Pancreas (tissue), 10 donors: ENCODE data around the gene RIPOR3. TPM values are rescaled to one million over a fixed set of nuclear protein-coding genes. Genes with fewer than 3 reads are reported as not detected.

ENCODE experiments used
- ATAC-seq, 4 donors: fragments of 200-7000 bp; cut with Tn5 transposase; one replicate each; pipeline versions ENCODE4 v1.8.0 to v1.9.1; 2020; ENCODE audit warnings: mild to moderate bottlenecking in 4 of 4, moderate library complexity in 4 of 4
- DNase-seq, 6 donors: peaks; one replicate each; pipeline ENCODE4 v3.0.0-alpha.2; 2020
- FAIRE-seq: peaks from 2 replicates; lab custom pipeline; 2012; peaks lifted over from hg19 to GRCh38; lab: Jason Lieb, UNC
- H3K27ac ChIP-seq, 4 donors: fragments of 200-600 bp; sonication (generic); 1 replicate in 3 of 4; 2 replicates in 1 of 4; pipeline versions ENCODE4 v1.5.0 to v1.8.0; 2020
- H3K27me3 ChIP-seq, 4 donors: fragments of 200-600 bp; one replicate each; pipeline ENCODE4 v1.8.0; 2021
- H3K36me3 ChIP-seq, 3 donors: fragments of 200-600 bp; sonication (generic) in 1 of 3; one replicate each; pipeline versions ENCODE4 v1.5.0 to v1.8.0; 2020 to 2021
- H3K4me1 ChIP-seq, 3 donors: fragments of 200-600 bp; one replicate each; pipeline ENCODE4 v1.8.0; 2021
- H3K4me3 ChIP-seq, 4 donors: fragments of 200-600 bp; sonication (generic) in 2 of 4; one replicate each; pipeline versions ENCODE4 v1.5.0 to v1.8.0; 2020 to 2021
- H3K9me3 ChIP-seq, 4 donors: fragments of 200-600 bp; one replicate each; pipeline ENCODE4 v1.8.0; 2021
- WGBS, 2 donors: extraction: QIAGEN DNeasy Blood & Tissue Kit; methylation state at CpG; one replicate each; pipeline ENCODE4 v1.1.7; 2013; 5-methylcytosine and 5-hydroxymethylcytosine counted together
- intact Hi-C, 3 donors: fragments of 100-400 bp; cut with DNase I; formaldehyde crosslinking; loops; one replicate each; pipeline versions ENCODE4 v1.11.1 to v1.14.2; 2022
- polyA plus RNA-seq, 2 donors: library from polyadenylated mRNA; stranded (reverse); fragments of 200-250 nt; gene quantifications; one replicate each; pipeline ENCODE4 v1.2.3, GENCODE V29; 2013
- total RNA-seq, 6 donors: library from RNA; stranded (reverse); fragmentation: NEBNext Ultra II Directional in 4 of 6; extraction: Animal tissue kit (Norgen Biotek cat#: 25700) in 4 of 6; gene quantifications; one replicate each; pipeline versions ENCODE4 v1.2.1 to v1.2.4, GENCODE V29; 2021 to 2023
- TF ChIP-seq, protein P1 (sequence below), 4 donors: fragments of 200-600 bp; sonication (generic) in 3 of 4; IDR thresholded peaks; one replicate each; pipeline versions ENCODE4 v1.5.0 to v1.8.0; 2021; ENCODE audit warnings: antibody characterized with exemption in 4 of 4
- donor health status: healthy with polysubstance abuse.
- donor health status: DM: no; HTN: no; CAD: no; lungs with moderate emphysema.
- donor health status: DM: no; HTN: no; CAD: no.
- donor health status: control.
- donor health status: control.
- donor health status: Bipolar disorder and iron deficiency.
- donor health status: DM: yes; HTN: yes; CAD: no.
- donor health status: DM: no; HTN: no; CAD: no.
- donor health status: DM: no; HTN: no; CAD: no.
- donor health status: DM: yes; HTN: yes; CAD: no.

RIPOR3 gene
- total and polyA plus RNA-seq, 8 donors: 0.67 to 11.3 (median 2.1) TPM

DNA sequence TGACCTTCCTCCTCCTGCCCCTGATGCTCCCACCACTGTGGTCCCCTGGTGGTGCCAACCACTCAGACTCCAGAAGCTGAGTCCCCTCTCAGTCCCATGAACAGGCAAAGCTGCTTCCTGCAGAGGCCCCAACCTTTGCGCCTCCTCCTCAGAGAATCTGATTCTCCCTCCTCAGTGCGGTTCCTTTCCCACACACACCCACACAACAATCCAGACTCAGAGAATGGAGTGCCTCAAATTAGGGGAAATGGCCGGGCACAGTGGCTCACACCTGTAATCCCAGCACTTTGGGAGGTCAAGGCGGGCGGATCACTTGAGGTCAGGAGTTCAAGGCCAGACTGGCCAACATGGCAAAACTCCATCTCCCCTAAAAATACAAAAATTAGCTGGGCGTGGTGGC lies 23.0 kb downstream of the RIPOR3 start:
- intact Hi-C loops: loop anchor here in 1 of 3 donors (10.0 kb wide), 1 partner anchor 46 kb away; no protein-coding TSS in a partner anchor
- no peak for DNase-seq
- TF ChIP-seq, protein P1, sequence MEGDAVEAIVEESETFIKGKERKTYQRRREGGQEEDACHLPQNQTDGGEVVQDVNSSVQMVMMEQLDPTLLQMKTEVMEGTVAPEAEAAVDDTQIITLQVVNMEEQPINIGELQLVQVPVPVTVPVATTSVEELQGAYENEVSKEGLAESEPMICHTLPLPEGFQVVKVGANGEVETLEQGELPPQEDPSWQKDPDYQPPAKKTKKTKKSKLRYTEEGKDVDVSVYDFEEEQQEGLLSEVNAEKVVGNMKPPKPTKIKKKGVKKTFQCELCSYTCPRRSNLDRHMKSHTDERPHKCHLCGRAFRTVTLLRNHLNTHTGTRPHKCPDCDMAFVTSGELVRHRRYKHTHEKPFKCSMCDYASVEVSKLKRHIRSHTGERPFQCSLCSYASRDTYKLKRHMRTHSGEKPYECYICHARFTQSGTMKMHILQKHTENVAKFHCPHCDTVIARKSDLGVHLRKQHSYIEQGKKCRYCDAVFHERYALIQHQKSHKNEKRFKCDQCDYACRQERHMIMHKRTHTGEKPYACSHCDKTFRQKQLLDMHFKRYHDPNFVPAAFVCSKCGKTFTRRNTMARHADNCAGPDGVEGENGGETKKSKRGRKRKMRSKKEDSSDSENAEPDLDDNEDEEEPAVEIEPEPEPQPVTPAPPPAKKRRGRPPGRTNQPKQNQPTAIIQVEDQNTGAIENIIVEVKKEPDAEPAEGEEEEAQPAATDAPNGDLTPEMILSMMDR (IDR thresholded peaks at IDR 0.05): no peak
- no peak overlapping the region for H3K4me3 ChIP-seq
- H3K9me3 ChIP-seq: no peaks in the 10 kb centered on the region
- H3K36me3 ChIP-seq: no peaks in the 10 kb centered on the region
- H3K27ac ChIP-seq: no peak overlapping the region
- H3K4me1 ChIP-seq: peaks cover 9 to 21% (median 10%) of the 10 kb centered on the region in 3 donors
- 96 to 97% methylated on average over 6 of the region's 6 CpGs for WGBS, 2 donors
- H3K27me3 ChIP-seq: no peaks in the 10 kb centered on the region
- ATAC-seq: no peak
- no peak for FAIRE-seq

DNA sequence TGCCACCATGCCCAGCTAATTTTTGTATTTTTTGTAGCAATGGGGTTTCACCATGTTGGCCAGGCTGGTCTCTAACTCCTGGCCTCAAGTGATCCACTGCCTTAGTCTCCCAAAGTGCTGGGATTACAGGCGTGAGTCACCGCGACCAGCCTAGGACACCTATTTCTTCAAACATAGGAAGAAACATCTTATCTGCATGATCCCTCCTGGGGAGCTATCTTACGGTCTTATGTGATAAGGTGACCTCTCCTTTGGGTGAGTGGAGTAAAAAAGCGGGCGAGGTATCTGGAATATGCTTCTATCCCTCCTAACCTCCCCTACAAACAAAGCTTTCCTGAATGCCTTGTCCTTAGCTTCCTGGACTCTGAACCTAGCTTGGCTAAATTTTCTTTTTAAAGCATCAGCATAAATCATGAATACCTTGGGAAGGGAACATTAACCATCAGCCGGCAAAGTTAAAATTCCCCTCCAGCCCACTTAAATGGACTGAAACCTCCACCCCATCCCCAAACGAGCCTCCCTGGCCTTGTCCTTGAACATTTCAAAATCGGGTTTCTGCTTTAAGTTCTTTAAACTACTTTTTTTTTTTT lies 24.5 kb downstream of the RIPOR3 start:
- DNase-seq (no peak), FAIRE-seq (no peak), ATAC-seq (no peak)
- Histone ChIP-seq H3K27ac (no peak overlapping the region), H3K36me3 (no peaks in the 10 kb centered on the region), H3K9me3 (no peaks in the 10 kb centered on the region), H3K4me1 (peaks cover 17 to 35% (median 23%) of the 10 kb centered on the region in 3 donors), H3K4me3 (no peak overlapping the region), H3K27me3 (no peaks in the 10 kb centered on the region)
- intact Hi-C loops: loop anchor here in 1 of 3 donors (10.0 kb wide), 1 partner anchor 48 kb away; no protein-coding TSS in a partner anchor
- TF ChIP-seq, protein P1 (IDR thresholded peaks at IDR 0.05): no peak
- 71 to 73% methylated on average over 9 of the region's 9 CpGs for WGBS, 2 donors

DNA sequence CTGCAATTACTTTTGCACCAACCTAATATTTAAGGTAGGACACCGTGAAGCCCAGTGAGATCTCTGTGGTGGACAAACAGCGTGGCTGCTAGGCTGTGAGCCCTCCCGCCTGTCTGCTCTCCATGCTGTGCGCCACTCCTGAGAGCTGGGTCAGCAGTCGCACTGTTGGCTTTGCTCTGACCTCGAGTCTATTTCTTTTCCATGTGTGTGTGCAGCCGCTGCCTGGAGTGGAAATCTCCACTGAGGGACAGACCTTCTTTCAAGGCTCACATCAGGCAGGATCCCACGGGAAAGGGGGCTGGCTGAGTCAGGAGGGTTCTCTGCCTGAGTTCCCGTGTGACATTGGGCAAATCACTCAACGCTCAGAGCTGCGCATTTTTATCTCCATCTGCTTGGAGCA lies 27.1 kb downstream of the RIPOR3 start:
- no peaks in the 10 kb centered on the region for H3K27me3 ChIP-seq
- no peaks in the 10 kb centered on the region for H3K9me3 ChIP-seq
- H3K4me1 ChIP-seq: peaks cover 33 to 48% (median 37%) of the 10 kb centered on the region in 3 donors
- no peaks in the 10 kb centered on the region for H3K36me3 ChIP-seq
- DNase-seq (peak in 3 of 6 donors; percentile 44 to 53 (median 51)), FAIRE-seq (no peak), ATAC-seq (peak; percentile 11 to 48 (median 15))
- no peak overlapping the region for H3K4me3 ChIP-seq
- intact Hi-C loops: loop anchor here in 2 of 3 donors (5.0 to 10.0 kb wide), 2 partner anchors 48 to 51 kb away; no protein-coding TSS in a partner anchor
- H3K27ac ChIP-seq: peak overlapping the region in 3 of 4 donors; percentile 91 to 96 (median 91)
- TF ChIP-seq, protein P1 (IDR thresholded peaks at IDR 0.05): no peak
- WGBS, 2 donors: 31 to 32% methylated on average over 11 of the region's 11 CpGs

DNA sequence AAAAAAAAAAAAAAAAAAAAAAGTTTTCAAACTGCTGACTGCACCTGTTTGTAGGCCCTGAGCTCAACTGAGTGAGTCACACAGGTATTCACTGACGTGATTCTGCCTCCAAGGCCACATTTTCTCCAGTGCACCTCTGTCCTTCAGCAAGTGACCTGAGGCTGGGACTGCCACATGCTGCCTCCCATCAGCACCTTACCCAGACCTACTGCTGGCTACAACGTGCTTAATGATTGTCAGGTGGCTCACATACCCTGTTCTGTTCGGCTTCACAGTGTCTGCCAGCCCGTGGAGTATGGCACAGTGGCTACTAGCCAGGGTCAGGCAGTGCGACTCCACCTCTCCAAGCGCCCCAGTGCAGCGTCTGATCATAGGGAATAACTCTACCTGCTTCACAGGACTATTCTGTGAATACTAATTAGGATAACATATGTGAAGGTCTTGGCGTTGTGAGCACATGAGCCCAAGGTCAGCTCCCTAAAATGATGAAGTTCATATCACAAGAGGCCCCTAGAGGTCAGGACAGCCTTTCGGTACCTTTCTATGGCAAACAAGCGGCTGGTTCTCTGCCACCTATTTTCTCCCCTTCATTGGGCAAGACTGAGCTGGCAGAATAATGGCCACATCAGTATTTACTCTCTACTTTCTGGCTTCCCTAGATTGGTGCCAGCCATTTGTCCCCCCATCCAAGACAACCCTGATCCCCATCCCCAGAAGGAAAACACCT lies 28.1 kb downstream of the RIPOR3 start:
- Histone ChIP-seq H3K9me3 (no peaks in the 10 kb centered on the region), H3K4me1 (peaks cover 41 to 55% (median 45%) of the 10 kb centered on the region in 3 donors), H3K27me3 (no peaks in the 10 kb centered on the region), H3K36me3 (no peaks in the 10 kb centered on the region), H3K4me3 (no peak overlapping the region), H3K27ac (peak overlapping the region; percentile 75 to 96 (median 91))
- ATAC-seq: peak; percentile 76 to 86 (median 83)
- DNase-seq: peak; percentile 64 to 86 (median 78)
- no peak for FAIRE-seq
- 15 to 22% methylated on average over 10 of the region's 10 CpGs for WGBS, 2 donors
- intact Hi-C loops: loop anchor here in 2 of 3 donors (5.0 to 10.0 kb wide), 2 partner anchors 49 to 52 kb away; no protein-coding TSS in a partner anchor
- TF ChIP-seq, protein P1 (IDR thresholded peaks at IDR 0.05): peak in 2 of 4 donors; percentile 20 to 25
